Stimulated activated CD8-positive, alpha-beta memory T cell treated with anti-CD3 and anti-CD28 coated beads, Interleukin-15, amount 100 ng/mL, for 48 hours (primary cell): ENCODE data around the gene MRPS7.
A peak's percentile ranks its signal among the peaks of the same experiment; 100 is the strongest.
"Not testable (repeated sequence)": the region's sequence is repeated elsewhere in the genome, so short reads cannot be mapped to it uniquely, and the experiment has no call there.

ENCODE experiments used
- DNase-seq, 2 donors: peaks; one replicate each; pipeline ENCODE4 v3.0.0-alpha.2; 2020; ENCODE audit warnings: low read depth in 2 of 2

Gene MRPS7

DNA sequence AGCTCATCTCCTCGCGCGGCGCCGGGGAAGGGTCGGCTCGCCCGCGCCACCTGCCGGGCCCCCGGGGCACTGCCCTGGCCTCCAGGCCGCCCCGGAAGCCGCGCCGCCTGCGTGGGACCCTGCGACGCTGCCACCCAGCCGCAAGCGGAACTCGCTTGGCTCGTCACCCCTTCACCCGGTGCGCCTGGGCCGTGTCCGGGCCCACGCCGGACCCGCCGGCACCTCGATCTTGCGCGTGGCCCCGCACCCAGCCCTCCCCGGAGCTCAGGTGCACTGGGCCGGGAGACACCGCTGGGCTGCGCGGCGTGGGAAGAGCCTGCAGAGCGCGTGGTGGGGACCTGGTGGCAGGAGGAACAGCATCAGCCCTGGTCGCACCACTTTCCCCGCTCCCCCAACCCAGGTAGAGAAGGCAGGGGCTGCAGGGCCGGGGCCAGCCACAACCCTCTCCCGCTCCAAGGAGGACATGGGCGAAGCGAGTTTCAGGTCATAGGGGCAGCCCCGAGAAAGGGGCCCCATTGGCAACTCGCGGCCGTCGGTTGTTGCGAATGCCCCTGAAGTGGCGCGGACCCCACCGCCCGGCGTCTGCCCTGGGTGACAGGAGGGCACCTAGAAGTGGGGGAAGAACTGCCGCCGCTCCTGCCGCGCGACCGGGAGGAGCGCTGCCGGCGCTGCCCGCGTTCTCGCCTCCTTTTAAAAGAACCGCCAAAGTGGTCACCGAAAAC lies 9.7 kb downstream of the MRPS7 start:
- DNase-seq, result peak; percentile 81 to 84

DNA sequence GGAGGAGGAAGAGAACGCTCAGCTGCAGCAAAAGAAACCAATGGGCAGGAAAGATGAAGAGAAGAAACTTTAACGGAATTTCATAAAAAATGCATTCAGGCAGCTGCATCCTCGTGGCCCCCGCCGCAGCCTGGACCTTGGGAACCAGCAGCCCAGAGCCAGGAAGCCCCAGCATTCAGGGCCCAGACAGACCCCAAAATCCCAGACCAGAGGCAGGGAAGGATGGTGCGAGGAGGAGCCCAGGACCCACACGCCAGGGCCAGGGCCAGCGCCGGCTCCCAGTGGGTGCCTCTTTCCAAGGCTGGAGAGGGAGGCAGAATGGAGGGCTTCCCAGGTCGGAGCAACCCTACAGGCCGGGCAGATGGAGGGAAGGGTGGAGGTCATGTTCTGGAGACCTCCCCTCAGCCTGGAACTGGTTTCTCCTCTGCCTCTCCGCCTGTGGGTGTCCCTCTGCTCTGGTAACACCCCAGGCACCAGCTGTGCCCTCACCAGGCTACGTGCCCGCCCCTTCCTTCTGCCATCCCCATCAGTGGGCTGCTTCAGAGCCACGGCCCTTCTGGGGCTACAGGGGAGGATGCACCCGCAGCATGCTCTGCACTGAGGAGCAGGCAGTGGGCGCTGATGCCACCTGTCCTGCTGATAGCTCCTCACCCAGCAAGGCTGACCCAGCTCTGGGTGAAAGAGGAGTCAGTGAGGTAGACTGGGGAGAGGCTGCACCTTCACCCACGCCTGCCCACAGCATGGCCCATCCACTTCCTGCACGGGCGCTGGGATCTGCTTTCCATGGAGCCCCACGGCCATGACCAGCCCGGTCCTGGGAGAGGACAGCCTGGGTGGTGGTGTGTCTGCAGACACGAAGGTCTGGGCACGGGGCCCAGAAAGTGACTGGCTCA lies 10.5 kb downstream of the MRPS7 start:
- no peak for DNase-seq

DNA sequence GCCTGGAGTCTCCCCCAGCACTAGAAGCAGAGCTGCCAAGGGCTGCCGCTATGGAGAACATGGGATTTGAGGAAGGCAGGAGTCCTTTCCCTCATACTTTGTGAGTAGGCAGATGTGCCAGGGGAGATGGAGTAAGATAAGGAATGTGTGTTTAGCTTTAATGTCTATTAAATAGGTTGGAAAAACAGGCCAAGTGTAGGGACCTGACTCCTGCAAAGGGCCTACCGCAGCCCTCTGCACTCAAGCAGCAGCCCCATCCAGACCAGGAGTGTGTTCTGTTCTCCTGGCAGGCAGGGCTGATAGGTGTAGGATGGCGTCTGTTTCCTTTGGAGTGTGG lies 11.1 kb downstream of the MRPS7 start:
- no peak for DNase-seq

DNA sequence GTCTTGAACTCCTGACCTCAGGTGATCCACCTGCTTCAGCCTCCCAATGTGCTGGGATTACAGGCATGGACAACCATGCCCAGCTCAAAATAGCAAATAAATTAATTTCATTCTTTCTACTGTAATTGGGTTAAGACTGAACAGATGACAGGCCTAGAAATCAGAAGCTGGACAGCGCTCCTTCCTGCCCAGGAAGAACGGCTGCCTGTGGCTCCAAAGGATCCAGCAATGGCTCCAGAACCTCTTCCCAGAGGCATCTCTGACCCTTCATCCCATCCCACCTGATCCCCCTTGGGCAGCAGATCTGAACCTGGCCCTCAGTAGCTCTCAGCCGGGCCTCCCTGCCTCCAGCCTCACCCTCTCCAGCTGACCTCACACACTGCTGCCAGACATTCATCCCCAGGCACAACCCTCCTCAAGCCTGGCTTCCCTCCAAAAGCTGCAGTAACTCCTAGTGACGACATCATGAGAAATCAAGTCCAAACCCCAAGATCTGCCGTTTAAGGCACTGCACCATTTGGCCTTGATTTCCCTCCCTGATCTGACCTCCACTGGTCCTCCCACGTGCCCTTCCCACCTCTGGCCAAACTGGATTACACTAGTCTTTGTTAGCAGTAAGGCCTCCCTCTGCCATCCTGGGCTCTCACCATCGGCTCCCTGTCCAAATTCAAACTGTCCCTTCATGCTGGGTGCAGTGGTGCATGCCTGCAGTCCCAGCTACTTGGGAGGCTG lies 12.5 kb downstream of the MRPS7 start:
- no peak for DNase-seq

DNA sequence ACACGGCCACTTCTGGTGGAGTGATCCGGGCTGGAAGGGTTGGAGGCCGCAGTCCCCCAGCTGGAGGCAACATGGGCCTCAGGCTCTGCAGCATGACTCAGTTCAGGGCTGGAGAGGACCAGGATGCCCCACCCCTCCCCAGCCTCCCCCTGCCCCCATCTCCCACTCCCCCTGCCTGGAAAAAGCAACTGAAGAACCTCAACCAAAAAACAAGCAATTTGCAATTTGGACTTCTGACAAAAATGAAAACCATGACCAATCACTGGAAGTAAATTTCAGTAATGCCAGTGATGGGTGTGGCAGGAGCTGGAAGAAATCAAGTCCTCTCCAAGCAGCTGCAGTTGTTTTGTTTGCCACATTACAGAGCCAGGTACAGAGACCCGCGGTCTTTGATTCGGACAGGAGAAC lies 16.0 kb downstream of the MRPS7 start:
- DNase-seq, result no peak

DNA sequence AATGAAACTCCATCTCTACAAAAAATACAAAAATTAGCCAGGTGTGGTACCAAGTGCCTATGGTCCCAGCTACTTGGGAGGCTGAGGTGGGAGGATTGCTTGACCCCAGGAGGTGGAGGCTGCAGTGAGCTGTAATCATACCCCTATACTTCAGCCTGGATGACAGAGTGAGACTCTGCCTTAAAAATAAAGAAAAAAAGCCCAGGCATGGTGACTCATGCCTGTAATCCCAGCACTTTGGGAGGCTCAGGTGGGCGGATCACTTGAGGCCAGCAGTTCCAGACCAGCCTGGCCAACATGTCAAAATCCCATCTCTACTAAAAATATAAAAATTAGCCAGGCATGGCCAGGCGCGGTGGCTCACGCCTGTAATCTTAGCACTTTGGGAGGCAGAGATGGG lies 18.5 kb downstream of the MRPS7 start:
- DNase-seq, result not testable (repeated sequence)

DNA sequence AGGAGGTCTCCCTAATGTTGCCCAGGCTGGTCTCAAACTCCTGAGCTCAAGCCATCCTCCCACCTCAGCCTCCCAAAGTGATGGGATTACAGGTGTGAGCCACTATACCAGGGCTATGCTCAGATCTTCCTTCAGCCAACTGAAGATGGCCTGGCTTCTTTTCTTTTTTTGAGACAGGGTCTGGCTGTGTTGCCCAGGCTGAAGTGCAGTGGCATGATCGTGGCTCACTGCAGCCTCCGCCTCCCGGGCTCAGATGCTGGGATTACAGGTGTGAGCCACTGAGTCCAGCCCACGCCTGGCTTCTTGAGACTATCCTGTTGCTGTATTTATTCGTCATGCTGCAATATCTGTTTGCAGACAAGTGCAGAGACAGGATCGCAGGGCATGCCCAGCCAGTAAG lies 23.4 kb downstream of the MRPS7 start:
- no peak for DNase-seq

DNA sequence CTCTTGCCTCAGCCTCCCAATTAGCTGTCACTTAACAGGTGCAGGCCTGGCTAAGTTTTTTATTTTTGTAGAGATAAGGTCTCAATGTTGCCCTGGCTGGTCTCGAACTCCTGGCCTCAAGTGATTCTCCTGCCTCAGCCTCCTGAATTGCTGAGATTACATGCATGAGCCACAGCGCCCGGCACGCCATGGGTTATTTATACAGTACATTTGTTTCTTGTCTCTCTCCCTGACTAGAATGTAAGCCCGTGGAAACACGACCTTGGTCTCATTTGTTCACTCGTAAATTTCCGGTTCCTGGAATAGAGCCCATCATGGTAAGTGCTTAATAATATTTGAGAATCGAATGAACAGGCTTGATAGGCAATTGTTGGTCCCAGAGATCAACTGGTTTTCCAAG lies 25.5 kb downstream of the MRPS7 start:
- DNase-seq, result no peak

- no peak for DNase-seq
Measured at GRCh38 chr17:75288359-75288758, 26.7 kb downstream of the MRPS7 start.

DNA sequence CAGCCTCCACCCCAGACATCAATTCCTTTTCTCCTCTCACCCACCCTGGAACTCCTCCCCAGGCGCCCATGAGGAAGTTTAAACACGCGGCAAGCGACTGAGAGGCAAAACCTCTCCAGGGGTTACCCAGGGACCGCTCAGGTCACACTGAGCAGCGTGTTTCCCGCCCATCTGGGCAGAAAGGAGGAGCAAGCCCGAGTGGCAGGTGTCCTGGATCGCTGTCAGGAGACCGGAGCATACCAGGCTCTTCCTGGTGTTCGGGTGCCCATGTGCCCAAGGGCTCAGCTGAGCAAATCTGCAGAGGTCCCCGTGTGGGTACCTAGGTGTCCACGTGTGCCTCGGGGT lies 27.1 kb downstream of the MRPS7 start:
- peak in 1 of 2 donors; percentile 41 for DNase-seq

DNA sequence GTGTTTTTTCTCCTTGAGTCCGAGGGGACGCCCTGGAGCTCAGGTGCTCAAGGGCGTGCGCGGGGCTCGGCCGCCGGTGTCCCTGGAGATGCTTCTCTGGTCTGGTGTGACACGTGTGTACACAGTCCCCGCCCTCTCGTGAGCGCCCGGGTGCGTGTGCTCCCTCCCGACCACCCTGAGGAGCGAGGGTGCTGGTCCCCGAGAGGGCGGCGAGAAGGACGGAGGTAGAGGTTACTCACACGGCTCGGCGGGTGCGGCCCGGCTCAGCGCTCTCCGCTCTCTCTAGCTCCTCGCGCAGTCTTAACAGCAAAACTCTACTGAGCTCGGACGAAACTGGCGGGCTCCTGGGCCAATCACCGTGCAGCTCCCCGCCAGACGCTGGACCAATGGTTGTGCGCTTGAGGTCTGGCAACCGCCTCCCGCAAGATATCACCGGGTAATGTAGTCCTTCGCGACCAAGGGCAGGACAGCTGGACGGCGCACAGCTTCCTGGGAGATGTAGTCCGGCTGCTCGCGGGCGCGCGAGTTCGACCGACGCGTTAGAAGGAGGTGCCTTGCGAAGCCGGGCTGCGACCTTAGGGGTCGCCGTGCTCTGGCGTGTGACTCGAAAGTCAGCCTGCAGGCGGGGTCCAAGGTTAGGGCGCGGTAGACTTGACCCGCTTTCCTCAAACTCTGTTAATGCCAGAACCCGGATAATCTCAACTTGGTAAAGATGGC lies 27.6 kb downstream of the MRPS7 start, which contains the start of gene SLC25A19:
TSS of gene SLC25A19 (minus strand) at position 319 of the 717 bp plus-strand sequence. CDS start 2,669 bp downstream, outside the sequence.
- peak; percentile 96 to 97 for DNase-seq

DNA sequence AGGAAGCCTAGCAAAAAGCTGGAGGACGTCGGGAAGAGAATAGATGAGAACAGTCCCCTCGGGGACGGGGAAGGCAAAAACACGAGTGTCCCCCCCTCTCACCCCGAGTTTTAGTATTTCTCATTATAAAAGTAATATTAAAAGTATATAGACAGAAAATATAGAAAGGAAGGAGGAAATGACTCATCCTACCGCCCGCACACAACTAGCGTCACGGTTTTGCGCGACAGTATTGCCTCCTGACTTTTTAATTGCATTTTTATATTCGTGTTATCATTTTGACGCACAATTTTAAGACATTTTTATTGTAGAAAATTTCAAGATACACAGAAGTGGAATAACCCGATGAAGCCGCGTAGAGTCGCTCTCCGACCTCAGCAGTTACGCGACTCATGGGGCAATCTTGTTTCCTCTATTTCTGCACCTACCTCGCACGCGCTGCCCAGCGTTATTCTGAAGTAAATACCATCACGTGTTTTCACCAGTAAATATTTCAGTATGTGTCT lies 28.2 kb downstream of the MRPS7 start:
- peak; percentile 41 to 49 for DNase-seq

DNA sequence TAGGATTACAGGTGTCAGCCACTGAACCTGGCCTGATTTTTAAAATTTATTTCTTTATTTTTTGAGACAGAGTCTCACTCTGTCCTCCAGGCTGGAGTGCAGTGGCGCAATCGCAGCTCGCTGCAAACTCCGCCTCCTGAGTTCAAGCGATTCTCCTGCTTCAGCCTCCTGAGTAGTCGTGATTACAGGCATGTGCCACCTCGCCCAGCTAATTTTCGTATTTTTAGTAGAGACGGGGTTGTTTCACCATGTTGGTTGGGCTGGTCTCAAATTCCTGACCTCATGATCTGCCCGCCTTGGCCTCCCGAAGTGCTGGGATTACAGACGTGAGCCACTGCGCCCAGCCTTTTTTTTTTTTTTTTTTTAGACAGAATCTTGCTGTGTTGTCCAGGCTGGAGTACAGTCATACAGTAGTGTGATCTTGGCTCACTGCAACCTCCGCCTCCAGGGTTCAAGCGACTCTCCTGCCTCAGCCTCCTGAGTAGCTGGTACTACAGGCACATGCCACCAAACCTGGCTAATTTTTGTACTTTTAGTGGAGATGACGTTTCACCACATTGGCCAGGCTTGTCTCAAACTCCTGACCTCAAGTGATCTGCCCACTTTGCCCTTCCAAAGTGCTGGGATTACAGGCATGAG lies 31.2 kb downstream of the MRPS7 start:
- DNase-seq, result not testable (repeated sequence)

DNA sequence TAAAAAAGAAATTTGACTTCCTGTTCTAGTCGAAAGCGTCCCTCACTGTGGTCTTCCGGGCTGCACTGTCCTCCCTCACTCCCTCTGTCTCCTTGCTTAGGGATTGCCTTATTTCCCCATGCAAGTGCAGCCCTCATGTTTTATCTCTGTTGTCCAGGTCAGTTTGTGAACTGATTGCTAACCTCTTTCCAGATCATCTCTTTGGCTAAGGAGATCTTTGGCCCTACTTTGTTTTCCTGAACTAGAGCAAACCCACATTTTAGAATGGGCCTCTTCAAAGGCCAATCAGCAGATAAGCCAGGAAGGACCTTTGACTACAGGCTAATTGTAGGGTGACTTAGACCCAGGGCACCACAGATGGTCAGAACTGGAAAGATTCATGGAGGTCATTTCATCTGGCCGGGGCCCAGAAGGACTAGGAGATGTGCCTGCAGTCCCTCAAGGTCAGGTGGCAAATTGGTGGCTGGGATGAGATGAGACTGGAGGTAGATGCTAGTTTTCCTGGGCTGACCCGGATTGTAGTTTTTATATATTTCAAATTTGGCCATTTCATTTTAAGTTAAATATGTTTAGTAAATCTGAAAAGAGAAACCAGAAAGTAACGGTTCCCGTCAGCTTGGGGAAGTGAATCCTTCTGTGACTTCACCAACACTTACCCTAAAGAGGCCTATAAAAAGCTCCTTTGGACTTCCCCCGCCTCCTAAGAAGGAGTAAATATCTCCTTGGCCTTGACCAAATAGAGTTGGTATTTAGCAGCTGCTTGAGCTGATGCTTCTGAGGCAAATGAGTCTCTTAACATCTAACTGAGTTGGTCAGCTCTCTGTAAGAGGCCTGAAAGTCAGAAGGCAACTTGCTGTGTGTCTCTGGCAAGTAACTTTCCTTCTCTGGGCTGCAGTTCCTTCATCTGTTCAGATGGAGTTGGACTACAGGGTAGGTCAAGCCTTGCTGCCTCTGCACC lies 33.8 kb downstream of the MRPS7 start:
- DNase-seq, result no peak

DNA sequence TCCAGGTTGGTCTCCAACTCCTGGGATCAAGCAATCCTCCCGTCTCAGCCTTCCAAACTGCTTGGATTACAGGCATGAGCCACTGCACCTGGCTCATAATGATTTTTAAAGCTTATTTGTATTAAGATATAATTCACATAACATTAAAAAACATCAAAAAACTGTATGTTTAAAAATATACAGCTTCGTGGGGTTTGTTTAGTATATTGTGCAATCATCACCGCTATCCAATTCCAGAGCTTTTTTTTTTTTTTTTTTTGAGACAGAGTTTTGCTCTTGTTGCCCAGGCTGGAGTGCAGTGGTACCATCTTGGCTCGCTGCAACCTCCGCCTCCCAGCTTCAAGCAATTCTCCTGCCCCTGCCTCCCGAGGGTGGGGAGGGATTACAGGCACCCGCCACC lies 38.6 kb downstream of the MRPS7 start:
- DNase-seq, result no peak

DNA sequence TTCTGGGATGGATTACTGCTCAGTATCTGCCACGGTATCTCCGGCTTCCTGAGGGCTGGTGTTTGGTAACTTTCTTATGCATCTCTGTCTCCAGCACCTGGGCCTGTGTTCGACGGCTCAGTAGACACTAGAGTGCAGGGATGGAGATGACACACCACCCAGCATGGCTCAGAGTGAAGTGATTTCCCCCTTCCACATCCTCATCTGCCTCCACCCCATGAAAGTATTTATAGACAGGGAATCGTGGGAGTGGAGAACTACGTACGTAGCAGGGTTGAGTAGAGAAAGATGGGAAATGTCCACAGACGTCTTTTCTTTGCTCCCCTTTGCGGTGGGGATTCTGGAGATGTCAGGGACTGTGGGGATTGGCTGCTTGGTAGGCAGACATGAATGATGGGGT lies 39.4 kb downstream of the MRPS7 start:
- DNase-seq, result no peak

- no peak for DNase-seq
Measured at GRCh38 chr17:75301502-75302206, 40.0 kb downstream of the MRPS7 start.

DNA sequence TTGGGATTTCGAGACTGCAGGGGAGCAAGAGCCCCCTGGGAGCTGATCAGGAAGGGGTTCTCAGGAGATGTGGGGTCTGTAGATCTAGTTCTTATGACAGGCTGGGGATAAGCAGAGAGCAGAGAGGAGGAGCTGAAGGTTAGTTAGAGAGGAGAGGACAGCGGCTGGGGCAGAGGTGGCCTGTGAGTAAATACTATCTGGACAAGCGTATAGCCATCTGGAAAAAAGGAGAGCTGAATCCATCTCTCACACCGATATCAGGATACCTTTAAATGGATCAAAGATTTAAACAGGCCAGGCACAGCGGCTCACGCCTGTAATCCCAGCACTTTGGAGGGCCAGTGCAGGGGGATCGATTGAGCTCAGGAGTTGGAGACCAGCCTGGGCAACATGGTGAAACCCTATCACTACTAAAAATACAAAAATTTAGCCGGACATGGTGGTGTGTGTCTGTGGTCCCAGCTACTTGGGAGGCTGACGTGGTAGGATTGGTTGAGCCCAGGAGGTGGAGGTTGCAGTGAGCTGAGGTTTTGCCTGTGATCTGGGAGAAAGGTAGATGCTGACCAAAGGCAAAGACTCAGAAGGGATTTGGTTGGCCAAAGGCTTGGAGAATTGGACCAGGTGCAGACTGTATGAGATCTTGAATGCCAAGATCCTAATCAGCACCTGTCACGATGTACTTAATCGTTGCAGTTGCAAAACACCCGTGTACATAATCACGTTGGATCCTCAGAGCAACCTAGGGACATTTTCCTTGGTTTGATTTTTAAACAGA lies 46.5 kb downstream of the MRPS7 start:
- no peak for DNase-seq
